Mesodermal cell (in vitro differentiated cells): ENCODE measurements around the gene TAL1. TPM values are rescaled to one million over a fixed set of nuclear protein-coding genes. Genes with fewer than 3 reads are reported as not detected.
"Not testable (repeated sequence)": the region's sequence is repeated elsewhere in the genome, so short reads cannot be mapped to it uniquely, and the experiment has no call there.

Source experiments
- H3K27ac ChIP-seq: 2 replicates; pipeline ENCODE4 v1.7.0; 2013; ENCODE audit warnings: mild to moderate bottlenecking, low read depth, low read length, moderate library complexity; ENCODE audit not compliant: severe bottlenecking
- H3K36me3 ChIP-seq: 2 replicates; pipeline ENCODE4 v1.7.1; 2013; ENCODE audit warnings: mild to moderate bottlenecking, low read length, moderate library complexity; ENCODE audit not compliant: control insufficient read depth, insufficient read depth
- H3K4me1 ChIP-seq: one replicate; pipeline ENCODE4 v1.7.1; 2013; ENCODE audit warnings: mild to moderate bottlenecking, low read length; ENCODE audit not compliant: insufficient read depth, control insufficient read depth, poor library complexity, severe bottlenecking
- H3K4me3 ChIP-seq: 2 replicates; pipeline ENCODE4 v1.7.0; 2013; ENCODE audit warnings: low read length, control low read depth, mild to moderate bottlenecking; ENCODE audit not compliant: insufficient read depth, poor library complexity, severe bottlenecking; ENCODE audit errors: extremely low read depth
- H3K9me3 ChIP-seq: 2 replicates; pipeline ENCODE4 v1.7.1; 2013; ENCODE audit warnings: mild to moderate bottlenecking, low read length, moderate library complexity; ENCODE audit not compliant: control insufficient read depth
- WGBS, 2 experiments: methylation state at CpG; one replicate each; pipeline ENCODE4 v1.1.5; 2013; ENCODE audit warnings: missing lambda C conversion rate in 2 of 2; ENCODE audit not compliant: insufficient coverage in 2 of 2; 5-methylcytosine and 5-hydroxymethylcytosine counted together
- polyA plus RNA-seq, 2 experiments: library from polyadenylated mRNA; stranded (reverse); fragments of 50-300 nt; gene quantifications; one replicate each; pipeline ENCODE4 v1.2.3, GENCODE V29; 2013

TAL1 gene
- 10.4 TPM for polyA plus RNA-seq (2013, experiment 1 of 2)
- polyA plus RNA-seq (2013, experiment 2 of 2) = 6.3 TPM

GRCh38 chr1:47232187-47232874, at the start of gene TAL1:
Gene TAL1, minus strand, starts transcription at chr1:47232225. Its CDS starts 6,337 bp downstream, at chr1:47225888.
- Histone ChIP-seq H3K4me3 (peak within 1 kb of the TSS; percentile 37), H3K4me1 (peaks cover 35% of the 10 kb centered on the region), H3K36me3 (no peaks in the 10 kb centered on the region), H3K27ac (peak within 1 kb of the TSS; percentile 62), H3K9me3 (no peaks in the 10 kb centered on the region)
- WGBS, 2 experiments = 2 to 3% methylated on average over 6 to 31 of the region's 51 CpGs

DNA sequence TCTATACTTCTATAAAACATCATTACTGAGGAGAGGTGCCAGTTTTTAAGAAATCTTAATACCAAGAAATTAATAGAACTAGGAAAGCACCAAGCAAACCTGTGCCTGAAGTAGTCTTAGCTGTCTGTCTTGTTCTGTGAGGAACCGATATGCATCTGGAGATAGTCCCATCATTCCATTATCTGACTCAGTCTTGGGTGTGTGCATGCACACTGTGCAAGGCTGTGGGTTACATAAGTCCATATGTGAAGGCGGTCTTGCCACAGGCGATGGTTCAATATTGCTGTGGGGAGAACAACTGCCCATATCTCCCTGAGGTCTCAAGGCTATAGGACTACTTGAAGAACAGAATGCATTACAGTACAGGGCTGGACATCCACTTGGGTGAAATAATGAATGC, 48.1 kb upstream of the TAL1 start:
- Histone ChIP-seq H3K27ac (no peak overlapping the region), H3K4me1 (no peaks in the 10 kb centered on the region), H3K4me3 (no peak overlapping the region), H3K9me3 (no peaks in the 10 kb centered on the region), H3K36me3 (peaks cover 71% of the 10 kb centered on the region)
- WGBS, 2 experiments = 100% methylated on average over 1 to 3 of the region's 3 CpGs

DNA sequence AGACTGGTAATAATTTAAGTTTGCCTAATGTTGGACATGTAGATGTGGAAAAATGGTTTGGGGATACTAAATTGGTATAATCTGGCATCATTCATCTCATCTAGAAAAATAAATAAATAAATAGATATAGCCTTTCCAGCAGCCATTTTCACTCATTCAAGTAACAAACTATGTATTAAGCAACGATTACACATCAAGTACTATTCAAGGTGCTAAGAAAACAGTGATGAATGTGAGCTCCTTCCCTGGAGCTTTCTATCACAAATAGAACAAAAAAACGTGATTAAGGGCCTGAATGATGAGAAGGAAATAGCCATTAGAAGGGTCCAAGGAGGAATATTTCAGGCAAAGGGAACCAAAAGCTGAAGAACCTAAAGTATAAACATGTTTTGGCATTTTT, 44.8 kb upstream of the TAL1 start:
- H3K36me3 ChIP-seq = peaks cover 69% of the 10 kb centered on the region
- WGBS, 2 experiments = 71% methylated on average over 1 of the region's 2 CpGs; no CpG with 5 or more reads in 1 of the 2 experiments
- no peak overlapping the region for H3K27ac ChIP-seq
- no peaks in the 10 kb centered on the region for H3K9me3 ChIP-seq
- no peak overlapping the region for H3K4me3 ChIP-seq
- no peaks in the 10 kb centered on the region for H3K4me1 ChIP-seq

GRCh38 chr1:47275811-47276210, 43.8 kb upstream of the TAL1 start:
- not testable (repeated sequence) for H3K9me3 ChIP-seq, H3K4me3 ChIP-seq, H3K27ac ChIP-seq, H3K4me1 ChIP-seq
- WGBS, 2 experiments = 97% methylated on average over 6 to 7 of the region's 7 CpGs
- H3K36me3 ChIP-seq = peaks cover 76% of the 10 kb centered on the region

GRCh38 chr1:47265529-47265928, 33.5 kb upstream of the TAL1 start:
- not testable (repeated sequence) for H3K4me1 ChIP-seq, H3K4me3 ChIP-seq, H3K27ac ChIP-seq, H3K9me3 ChIP-seq
- 92 to 100% methylated on average over 3 to 6 of the region's 8 CpGs for WGBS, 2 experiments
- peaks cover 61% of the 10 kb centered on the region for H3K36me3 ChIP-seq

DNA sequence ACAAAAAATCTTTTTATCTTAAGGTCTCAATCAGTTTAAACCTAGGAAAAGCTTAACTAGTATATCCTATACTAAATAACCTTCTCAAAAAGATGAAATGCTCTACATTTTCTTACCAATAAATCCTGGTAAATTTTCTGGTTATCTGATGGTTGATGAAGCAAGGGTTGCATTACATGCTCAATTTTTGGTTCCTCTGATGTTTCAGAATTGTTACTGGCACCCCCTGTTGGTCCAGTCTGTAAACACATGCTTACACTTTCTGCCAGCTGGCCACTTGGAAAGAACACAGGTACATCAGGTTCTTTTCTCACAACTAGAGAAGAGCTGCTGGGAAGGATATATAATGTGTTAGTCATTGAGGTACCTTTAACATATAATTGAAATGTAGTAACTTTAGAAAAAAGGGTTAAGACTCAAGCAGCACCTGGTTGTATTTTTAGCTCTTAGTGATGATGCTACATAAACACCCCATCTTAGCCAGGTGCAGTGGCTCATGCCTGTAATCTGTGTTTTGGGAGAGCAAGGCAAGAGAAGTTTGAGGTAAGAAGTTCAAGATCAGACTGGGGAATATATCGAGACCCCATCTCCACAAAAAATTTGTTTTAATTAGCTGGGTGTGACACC, 30.9 kb upstream of the TAL1 start:
- no peaks in the 10 kb centered on the region for H3K4me1 ChIP-seq
- 100% methylated on average over 1 of the region's 1 CpG; no CpG with 5 or more reads in 1 of the 2 experiments for WGBS, 2 experiments
- H3K4me3 ChIP-seq = no peak overlapping the region
- H3K36me3 ChIP-seq = peaks cover 65% of the 10 kb centered on the region
- no peaks in the 10 kb centered on the region for H3K9me3 ChIP-seq
- H3K27ac ChIP-seq = no peak overlapping the region

- H3K4me3 ChIP-seq = no peak overlapping the region
- H3K9me3 ChIP-seq = no peaks in the 10 kb centered on the region
- H3K27ac ChIP-seq = no peak overlapping the region
- H3K36me3 ChIP-seq = peaks cover 82% of the 10 kb centered on the region
- H3K4me1 ChIP-seq = peaks cover 5% of the 10 kb centered on the region
- WGBS, 2 experiments = 86% methylated on average over 1 of the region's 2 CpGs; no CpG with 5 or more reads in 1 of the 2 experiments
Observed at GRCh38 chr1:47257224-47257623, 25.2 kb upstream of the TAL1 start.

DNA sequence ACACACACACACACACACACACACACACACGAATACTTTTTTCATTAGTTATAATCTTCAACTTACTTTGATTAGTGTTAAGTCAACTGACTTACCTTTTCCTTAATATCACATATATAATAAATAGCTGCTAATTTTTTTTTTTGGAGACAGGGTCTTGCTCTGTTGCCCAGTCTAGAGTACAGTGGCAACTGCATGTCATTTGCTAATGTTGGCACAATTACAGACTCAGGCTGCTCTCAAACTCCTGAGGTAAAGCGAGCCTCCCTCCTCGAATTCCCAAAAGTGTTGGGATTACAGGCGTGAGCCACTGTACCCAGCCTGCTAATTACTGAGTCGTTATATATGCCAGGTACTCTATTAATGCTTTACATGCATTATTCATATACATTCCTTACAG, 20.8 kb upstream of the TAL1 start:
- Histone ChIP-seq H3K36me3 (peaks cover 74% of the 10 kb centered on the region), H3K4me3 (no peak overlapping the region), H3K27ac (no peak overlapping the region), H3K9me3 (no peaks in the 10 kb centered on the region), H3K4me1 (peaks cover 5% of the 10 kb centered on the region)
- 86 to 100% methylated on average over 1 to 3 of the region's 5 CpGs for WGBS, 2 experiments

GRCh38 chr1:47252369-47252768, 20.3 kb upstream of the TAL1 start:
- WGBS, 2 experiments = no CpG with 5 or more reads among the region's 1 CpG
- Histone ChIP-seq H3K9me3 (no peaks in the 10 kb centered on the region), H3K27ac (no peak overlapping the region), H3K4me1 (peaks cover 5% of the 10 kb centered on the region), H3K36me3 (peaks cover 70% of the 10 kb centered on the region), H3K4me3 (no peak overlapping the region)

DNA sequence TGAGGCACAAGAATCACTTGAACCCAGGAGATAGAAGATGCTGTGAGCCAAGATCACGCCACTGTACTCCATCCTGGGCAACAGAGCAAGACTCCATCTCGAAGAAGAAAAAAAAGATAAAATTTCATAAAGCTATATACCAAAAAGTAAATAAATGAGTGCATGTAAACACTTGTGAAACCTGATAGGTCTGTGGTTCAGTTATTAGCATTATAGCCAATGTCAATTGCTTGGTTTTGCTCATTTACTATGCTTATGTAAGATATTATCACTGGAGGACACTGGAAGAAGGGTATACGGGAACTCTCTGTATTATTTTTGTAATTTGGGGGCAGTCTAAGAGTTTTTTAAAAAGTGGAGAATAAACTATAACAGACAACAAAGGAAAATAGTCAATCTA, 17.7 kb upstream of the TAL1 start:
- no peaks in the 10 kb centered on the region for H3K9me3 ChIP-seq
- no CpG with 5 or more reads among the region's 3 CpGs for WGBS, 2 experiments
- H3K4me3 ChIP-seq = no peak overlapping the region
- peaks cover 5% of the 10 kb centered on the region for H3K4me1 ChIP-seq
- H3K27ac ChIP-seq = no peak overlapping the region
- peaks cover 53% of the 10 kb centered on the region for H3K36me3 ChIP-seq

- 78 to 90% methylated on average over 2 of the region's 3 CpGs for WGBS, 2 experiments
- Histone ChIP-seq H3K9me3 (no peaks in the 10 kb centered on the region), H3K36me3 (peaks cover 3% of the 10 kb centered on the region), H3K4me1 (peaks cover 22% of the 10 kb centered on the region), H3K27ac (no peak overlapping the region), H3K4me3 (no peak overlapping the region)
Observed at GRCh38 chr1:47244339-47244862, 12.4 kb upstream of the TAL1 start.
